Ramos (cell line): ENCODE data around the gene MLEC.
"Not testable (repeated sequence)": the region's sequence is repeated elsewhere in the genome, so short reads cannot be mapped to it uniquely, and the experiment has no call there.

Experiments used
- in situ Hi-C: fragments of 300-500 bp; cut with MboI; formaldehyde crosslinking; loops from one replicate; pipeline ENCODE4 v1.14.3; 2022; ENCODE audit warnings: low sequenced_read_pairs; ENCODE audit not compliant: unreplicated experiment

Gene MLEC

GRCh38 chr12:120659151-120659525 lies 27.8 kb upstream of the MLEC start:
- in situ Hi-C loops, result no loop called here

GRCh38 chr12:120661432-120661831 lies 25.5 kb upstream of the MLEC start:
- in situ Hi-C loops, result no loop called here

- in situ Hi-C loops, result no loop called here
Measured at GRCh38 chr12:120662879-120663278, 24.1 kb upstream of the MLEC start.

GRCh38 chr12:120663741-120664140 lies 23.2 kb upstream of the MLEC start:
- in situ Hi-C loops, result no loop called here

GRCh38 chr12:120666571-120667390 lies 20.2 kb upstream of the MLEC start:
- in situ Hi-C loops, result no loop called here

- in situ Hi-C loops, result no loop called here
Measured at GRCh38 chr12:120668091-120668867, 18.7 kb upstream of the MLEC start.

GRCh38 chr12:120668868-120669840 lies 17.8 kb upstream of the MLEC start:
- in situ Hi-C loops, result no loop called here

GRCh38 chr12:120670237-120670636 lies 16.7 kb upstream of the MLEC start:
- in situ Hi-C loops, result not testable (repeated sequence)

GRCh38 chr12:120670667-120671066 lies 16.3 kb upstream of the MLEC start:
- in situ Hi-C loops, result no loop called here

- in situ Hi-C loops, result no loop called here
Measured at GRCh38 chr12:120674097-120674636, 12.8 kb upstream of the MLEC start.

GRCh38 chr12:120677765-120678473 lies 9.0 kb upstream of the MLEC start:
- in situ Hi-C loops, result no loop called here

GRCh38 chr12:120678572-120678971 lies 8.4 kb upstream of the MLEC start:
- in situ Hi-C loops, result no loop called here

GRCh38 chr12:120680165-120680738 lies 6.7 kb upstream of the MLEC start:
- in situ Hi-C loops, result no loop called here

- in situ Hi-C loops, result no loop called here
Measured at GRCh38 chr12:120684523-120684932, 2.4 kb upstream of the MLEC start.

GRCh38 chr12:120685522-120685921 lies 1.4 kb upstream of the MLEC start:
- in situ Hi-C loops, result no loop called here

GRCh38 chr12:120686151-120686689 lies 729 bp upstream of the MLEC start:
- in situ Hi-C loops, result no loop called here

- in situ Hi-C loops, result no loop called here
Measured at GRCh38 chr12:120687578-120688289, 785 bp downstream of the MLEC start.

- in situ Hi-C loops, result no loop called here
Measured at GRCh38 chr12:120688527-120689071, 1.6 kb downstream of the MLEC start.
